Activated CD4-positive, alpha-beta memory T cell treated with anti-CD3 and anti-CD28 coated beads for 36 hours (primary cell): ENCODE results near the gene VWA2. TPM values are rescaled to one million over a fixed set of nuclear protein-coding genes. Genes with fewer than 3 reads are reported as not detected.

Experiments used
- CTCF ChIA-PET: fragments of 350-600 bp; sonication (Branson Sonifier 250); formaldehyde crosslinking; loops from one replicate; lab custom pipeline; 2021; ENCODE audit warnings: antibody characterized with exemption, inconsistent platforms; lab: Charles Lee
- POLR2A ChIA-PET: fragments of 350-600 bp; sonication (Branson Sonifier 250); formaldehyde crosslinking; loops from one replicate; lab custom pipeline; 2021; ENCODE audit warnings: antibody characterized with exemption; lab: Charles Lee
- DNase-seq: peaks from one replicate; pipeline ENCODE4 v3.0.0-alpha.2; 2020
- H3K27ac Mint-ChIP-seq: one replicate; pipeline ENCODE4 v1.8.0; 2021; ENCODE audit warnings: mixed read lengths
- H3K27me3 Mint-ChIP-seq: one replicate; pipeline ENCODE4 v1.8.0; 2021; ENCODE audit warnings: mixed read lengths
- H3K36me3 Mint-ChIP-seq: one replicate; pipeline ENCODE4 v1.8.0; 2021; ENCODE audit warnings: mixed read lengths
- H3K4me1 Mint-ChIP-seq: one replicate; pipeline ENCODE4 v1.8.0; 2021; ENCODE audit warnings: low read depth, mixed read lengths
- H3K4me3 Mint-ChIP-seq: one replicate; pipeline ENCODE4 v1.8.0; 2021; ENCODE audit warnings: mild to moderate bottlenecking, mixed read lengths
- H3K9me3 Mint-ChIP-seq: one replicate; pipeline ENCODE4 v1.8.0; 2021; ENCODE audit warnings: mixed read lengths
- intact Hi-C: fragments of 100-400 bp; cut with micrococcal nuclease; formaldehyde crosslinking; loops from one replicate; pipeline ENCODE4 v1.15.1; 2023
- total RNA-seq, 2 experiments: library from RNA; stranded (reverse); gene quantifications; one replicate each; pipeline ENCODE4 v1.2.3, GENCODE V29; 2021

Gene VWA2
- total RNA-seq, 2 experiments from 2014 or later: 0.07 TPM; not detected in 1

DNA sequence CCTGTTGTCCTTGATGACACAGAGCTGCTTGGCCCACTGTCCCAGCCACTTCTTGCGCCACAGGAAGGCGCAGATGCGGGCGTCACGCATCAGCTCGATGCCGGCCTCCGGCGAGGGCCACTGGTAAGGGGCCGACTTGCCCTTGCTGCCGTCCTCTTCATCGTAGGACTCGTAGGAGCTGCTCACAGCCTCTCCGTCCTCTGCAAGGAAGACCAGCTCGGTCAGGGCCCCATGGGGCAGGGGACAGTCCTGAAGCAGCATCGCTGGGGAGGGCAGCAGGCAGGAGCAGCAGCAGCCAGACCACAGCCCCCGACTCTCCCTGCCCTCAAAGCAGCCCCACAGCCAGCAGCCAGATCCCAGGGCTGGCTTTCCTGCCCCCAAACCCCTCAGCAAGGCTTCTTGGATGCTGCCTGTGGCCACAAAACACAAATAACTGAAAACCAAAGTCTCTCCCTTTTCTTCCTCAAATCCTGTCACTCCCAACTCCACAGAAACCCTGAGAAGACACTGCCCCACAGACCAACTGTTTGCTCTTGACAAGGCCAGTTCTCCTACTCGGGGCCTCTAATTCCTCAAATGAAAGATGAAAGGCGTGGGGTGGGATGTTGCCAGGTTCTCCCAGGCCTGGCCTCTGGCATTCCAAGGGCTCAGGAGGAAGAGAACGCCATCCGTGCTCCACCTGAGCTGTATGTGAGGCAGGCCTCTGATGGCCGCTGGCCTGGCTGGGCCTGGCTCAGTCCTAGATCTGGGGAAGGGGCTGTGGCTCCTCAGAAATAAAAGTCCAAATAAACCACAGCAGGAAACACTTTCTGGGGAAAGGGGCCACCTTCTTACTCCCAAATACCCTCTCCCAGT is 76.7 kb downstream of the VWA2 start:
- Mint-ChIP-seq H3K36me3 (no peaks in the 10 kb centered on the region), H3K27me3 (no peaks in the 10 kb centered on the region), H3K4me3 (no peak overlapping the region), H3K4me1 (no peaks in the 10 kb centered on the region), H3K9me3 (no peaks in the 10 kb centered on the region), H3K27ac (no peak overlapping the region)
- intact Hi-C loops: no loop called here
- ChIA-PET CTCF (no interaction called here), POLR2A (no interaction called here)
- no peak for DNase-seq

DNA sequence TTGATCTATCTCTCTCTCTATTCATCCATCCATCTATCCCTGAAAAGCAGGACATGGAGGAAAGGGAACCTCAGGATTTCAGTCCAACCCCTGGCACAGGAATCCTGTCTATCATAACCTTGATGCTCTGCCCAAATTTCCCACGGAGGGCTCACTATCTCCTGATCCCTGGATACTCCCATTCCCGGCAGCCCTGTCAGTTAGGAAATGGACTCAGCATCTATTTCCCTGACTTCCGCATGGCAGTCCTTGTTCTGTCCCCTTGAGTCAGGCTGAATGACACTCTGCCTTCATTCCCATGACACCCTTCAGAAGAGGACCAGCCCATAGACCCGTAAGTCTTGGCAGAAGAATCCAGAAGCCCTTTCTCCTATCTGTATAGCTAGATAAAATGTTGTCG is 77.7 kb downstream of the VWA2 start:
- ChIA-PET POLR2A (no interaction called here), CTCF (no interaction called here)
- no peaks in the 10 kb centered on the region for H3K4me1 Mint-ChIP-seq
- H3K4me3 Mint-ChIP-seq: no peak overlapping the region
- intact Hi-C loops: no loop called here
- no peak for DNase-seq
- H3K27ac Mint-ChIP-seq: no peak overlapping the region
- no peaks in the 10 kb centered on the region for H3K9me3 Mint-ChIP-seq
- no peaks in the 10 kb centered on the region for H3K36me3 Mint-ChIP-seq
- no peaks in the 10 kb centered on the region for H3K27me3 Mint-ChIP-seq

DNA sequence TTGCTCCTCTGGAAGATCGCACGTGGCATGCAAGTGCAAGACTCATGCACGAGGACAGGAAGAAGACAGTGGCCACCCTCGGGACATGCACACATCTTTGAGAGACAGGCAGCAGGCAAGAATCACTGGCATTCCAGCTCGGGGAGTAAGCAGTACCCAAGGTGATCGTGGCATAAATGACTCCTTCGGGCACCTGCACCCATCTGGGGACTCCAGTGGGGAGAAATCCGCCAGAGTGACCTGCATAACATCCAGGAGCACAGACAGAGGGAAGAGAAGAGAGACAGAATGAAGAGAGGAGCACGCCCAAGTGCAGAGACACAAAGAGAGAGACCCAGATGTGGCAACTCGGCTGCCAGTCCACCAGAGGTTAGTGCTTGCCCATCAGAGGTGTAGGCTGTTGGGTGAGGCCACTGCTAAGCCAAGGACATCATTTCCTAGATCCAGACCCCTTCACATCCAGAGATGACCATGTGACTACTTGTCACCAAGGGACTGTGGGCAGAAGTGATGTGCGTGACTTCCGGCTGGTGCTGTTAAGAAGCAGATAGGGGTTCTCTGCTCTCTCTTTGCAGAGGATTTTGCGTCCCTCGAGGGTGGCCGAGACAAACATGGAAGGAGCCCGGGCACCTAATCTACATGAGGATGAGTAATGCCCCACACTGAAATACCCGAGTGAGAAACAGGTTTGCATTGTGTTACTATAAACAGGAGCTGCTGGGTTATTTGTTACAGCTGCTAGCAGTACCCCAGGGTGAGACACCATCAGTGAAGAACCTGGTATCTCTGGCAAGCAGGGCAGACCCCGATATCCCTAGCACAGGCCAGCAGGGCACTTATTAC is 80.6 kb downstream of the VWA2 start:
- H3K36me3 Mint-ChIP-seq: no peaks in the 10 kb centered on the region
- H3K4me3 Mint-ChIP-seq: no peak overlapping the region

DNA sequence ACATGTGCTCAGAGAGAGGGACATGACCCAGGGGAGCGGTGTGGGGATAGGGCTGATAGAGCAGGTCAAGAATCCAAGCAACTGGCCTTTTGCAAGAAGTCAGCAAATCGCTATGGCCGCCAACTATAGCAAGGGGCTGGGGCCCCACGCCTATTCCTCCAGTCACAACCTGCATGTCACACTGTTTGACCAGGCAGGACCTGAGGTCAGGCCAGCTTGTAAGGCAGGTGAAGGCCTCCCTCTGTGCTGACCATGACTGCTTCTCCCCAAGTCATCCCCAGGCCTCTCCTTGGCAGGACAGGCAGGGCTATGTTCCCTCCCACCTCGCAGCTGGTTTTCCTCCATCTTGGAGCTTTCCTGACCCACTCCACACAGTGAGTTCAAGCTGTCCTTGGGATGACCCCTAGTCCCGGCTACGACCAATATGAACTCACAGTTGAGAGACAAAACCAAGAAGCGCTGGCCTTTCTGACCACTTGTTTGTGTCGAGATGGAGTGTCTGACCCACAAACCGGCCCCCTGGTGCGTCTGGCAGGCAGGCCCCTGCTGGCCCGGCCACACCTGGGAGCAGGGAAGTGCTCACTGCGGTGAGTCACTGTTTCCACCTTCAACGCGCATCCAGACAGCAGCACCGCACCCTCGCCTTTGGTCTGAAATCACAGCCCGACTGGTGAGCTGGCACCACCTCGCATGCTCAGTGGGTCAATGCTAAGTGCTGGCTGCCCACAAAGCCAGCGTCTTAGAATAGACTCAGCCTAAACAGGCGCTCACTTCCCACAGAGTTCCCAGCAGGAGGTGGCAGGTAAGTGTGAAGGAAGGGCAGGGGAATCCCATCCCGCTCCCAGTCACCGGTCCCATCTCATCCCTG is 81.4 kb downstream of the VWA2 start:
- Mint-ChIP-seq H3K27me3 (no peaks in the 10 kb centered on the region), H3K9me3 (no peaks in the 10 kb centered on the region), H3K4me1 (no peaks in the 10 kb centered on the region), H3K27ac (no peak overlapping the region), H3K4me3 (no peak overlapping the region), H3K36me3 (no peaks in the 10 kb centered on the region)
- no peak for DNase-seq
- intact Hi-C loops: no loop called here
- ChIA-PET POLR2A (no interaction called here), CTCF (no interaction called here)

More for the DNA sequence above, 80.6 kb downstream of the VWA2 start:
- DNase-seq: no peak
- Mint-ChIP-seq H3K27ac (no peak overlapping the region), H3K4me1 (no peaks in the 10 kb centered on the region), H3K27me3 (no peaks in the 10 kb centered on the region), H3K9me3 (no peaks in the 10 kb centered on the region)
- intact Hi-C loops: no loop called here
- ChIA-PET POLR2A (no interaction called here), CTCF (no interaction called here)

DNA sequence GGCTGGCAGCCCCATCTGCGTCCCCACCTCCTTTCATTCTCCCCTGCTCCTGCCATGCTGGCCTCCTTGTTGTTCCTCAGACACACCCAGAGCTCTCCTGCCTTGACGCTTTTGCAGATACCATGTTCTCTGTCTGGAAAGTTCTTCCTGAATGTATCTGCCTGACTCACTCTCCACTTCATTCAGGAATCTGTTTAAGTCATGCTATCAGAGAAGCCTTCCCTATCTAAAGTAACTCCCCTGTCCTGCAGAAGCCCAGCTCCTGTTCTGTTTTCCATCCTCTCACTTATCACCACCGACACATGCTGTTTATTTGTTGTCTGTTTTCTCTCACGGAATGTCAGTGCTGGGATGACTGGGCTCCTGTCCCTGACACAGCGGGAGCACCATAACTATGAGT is 83.3 kb downstream of the VWA2 start:
- intact Hi-C loops: no loop called here
- POLR2A ChIA-PET: no interaction called here
- CTCF ChIA-PET: no interaction called here
- Mint-ChIP-seq H3K27ac (no peak overlapping the region), H3K36me3 (no peaks in the 10 kb centered on the region), H3K9me3 (no peaks in the 10 kb centered on the region), H3K27me3 (no peaks in the 10 kb centered on the region), H3K4me3 (no peak overlapping the region), H3K4me1 (no peaks in the 10 kb centered on the region)
- DNase-seq: no peak

DNA sequence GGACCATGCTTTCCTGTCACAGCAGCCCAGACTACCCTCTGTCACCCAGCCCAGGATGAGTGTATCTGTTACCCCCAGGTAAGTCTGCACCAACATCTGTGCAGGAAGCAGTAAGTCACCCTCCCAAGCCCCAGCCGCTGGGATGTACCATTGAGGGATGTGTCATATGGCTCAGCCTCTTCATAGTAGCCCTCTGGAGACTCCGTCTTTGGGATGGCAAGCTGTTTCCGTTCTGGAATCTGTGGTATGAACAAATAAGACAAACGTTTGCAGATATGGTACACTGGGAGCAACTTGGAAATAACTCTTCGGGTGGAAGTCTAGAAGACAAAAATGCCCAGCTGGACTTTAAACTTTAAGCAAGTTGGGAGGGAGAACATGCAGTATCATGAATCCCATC is 84.0 kb downstream of the VWA2 start:
- no peak for DNase-seq
- no peak overlapping the region for H3K4me3 Mint-ChIP-seq
- POLR2A ChIA-PET: no interaction called here
- no peaks in the 10 kb centered on the region for H3K36me3 Mint-ChIP-seq
- CTCF ChIA-PET: no interaction called here
- H3K27ac Mint-ChIP-seq: no peak overlapping the region
- H3K4me1 Mint-ChIP-seq: no peaks in the 10 kb centered on the region
- intact Hi-C loops: no loop called here
- H3K9me3 Mint-ChIP-seq: no peaks in the 10 kb centered on the region
- H3K27me3 Mint-ChIP-seq: no peaks in the 10 kb centered on the region

DNA sequence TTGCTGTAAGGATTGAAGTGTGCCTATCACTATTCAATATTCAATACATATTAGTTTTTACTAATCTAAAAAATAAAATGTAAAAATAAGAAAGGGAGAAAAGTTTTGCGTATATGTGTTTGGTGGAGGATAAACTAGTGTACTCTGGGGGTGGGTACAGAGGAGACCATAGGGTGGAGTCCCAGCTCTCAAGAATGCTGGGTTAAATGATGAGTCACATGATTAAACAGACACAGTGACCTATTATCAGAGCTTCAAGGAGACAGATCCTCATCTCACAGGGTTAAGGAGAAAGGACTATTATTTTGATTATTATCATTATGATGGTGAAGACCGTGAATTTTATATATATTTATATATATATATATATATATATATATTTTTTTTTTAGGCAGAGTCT is 87.7 kb downstream of the VWA2 start:
- no peak overlapping the region for H3K27ac Mint-ChIP-seq
- intact Hi-C loops: no loop called here
- H3K9me3 Mint-ChIP-seq: no peaks in the 10 kb centered on the region
- ChIA-PET CTCF (interaction anchor here (5.2 kb wide), 1 partner anchor 23 kb away, joined by 19 read pairs; no protein-coding TSS in a partner anchor), POLR2A (no interaction called here)
- H3K4me3 Mint-ChIP-seq: no peak overlapping the region
- DNase-seq: no peak
- H3K27me3 Mint-ChIP-seq: no peaks in the 10 kb centered on the region
- no peaks in the 10 kb centered on the region for H3K36me3 Mint-ChIP-seq
- no peaks in the 10 kb centered on the region for H3K4me1 Mint-ChIP-seq

DNA sequence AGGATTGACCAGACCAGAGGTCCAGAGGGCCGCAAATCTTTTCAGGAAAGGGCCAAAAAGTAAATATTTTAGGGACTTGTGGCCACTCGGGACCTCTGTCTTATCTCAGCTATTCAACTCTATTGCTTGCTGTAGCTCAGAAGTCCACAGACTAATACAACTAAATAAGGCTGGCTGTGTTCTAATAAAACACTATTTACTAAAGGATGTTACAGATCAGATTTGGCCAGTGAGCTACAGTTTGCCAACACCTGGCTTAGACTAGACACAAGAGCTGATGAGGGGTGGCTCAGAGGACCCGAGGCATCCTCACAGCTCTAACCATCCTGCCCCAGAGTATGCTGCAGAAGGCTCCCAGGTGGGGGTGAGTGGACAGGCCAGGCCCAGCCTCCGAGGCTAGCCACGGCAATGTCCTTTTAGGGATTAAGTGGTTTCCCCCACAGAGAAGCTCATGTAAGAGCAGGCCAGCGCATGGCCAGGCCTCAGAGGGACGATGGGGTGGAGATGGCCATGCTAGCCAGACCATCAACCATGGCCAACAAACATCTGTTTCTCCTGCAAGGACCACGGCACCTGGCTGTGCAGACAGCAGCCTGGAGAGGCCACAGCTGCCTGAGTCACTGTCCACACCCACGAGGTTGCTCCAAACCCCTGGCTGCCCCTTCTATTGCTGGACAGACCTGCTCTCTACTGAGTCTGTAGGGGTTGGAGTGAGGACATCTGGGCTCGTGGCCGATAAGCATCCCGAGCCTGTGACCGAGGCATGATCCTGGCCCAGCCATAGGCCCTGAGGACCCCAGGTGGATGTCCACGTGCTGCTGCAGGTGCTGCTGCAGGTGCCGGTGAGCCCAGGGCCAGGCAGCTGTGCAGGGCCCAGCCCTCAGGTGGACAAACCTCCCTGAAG is 88.7 kb downstream of the VWA2 start:
- H3K27me3 Mint-ChIP-seq: no peaks in the 10 kb centered on the region
- POLR2A ChIA-PET: no interaction called here
- H3K4me3 Mint-ChIP-seq: no peak overlapping the region
- CTCF ChIA-PET: interaction anchor here (5.2 kb wide), 1 partner anchor 24 kb away, joined by 19 read pairs; no protein-coding TSS in a partner anchor
- intact Hi-C loops: no loop called here
- no peak overlapping the region for H3K27ac Mint-ChIP-seq
- DNase-seq: no peak
- H3K36me3 Mint-ChIP-seq: no peaks in the 10 kb centered on the region
- H3K9me3 Mint-ChIP-seq: no peaks in the 10 kb centered on the region
- H3K4me1 Mint-ChIP-seq: no peaks in the 10 kb centered on the region

DNA sequence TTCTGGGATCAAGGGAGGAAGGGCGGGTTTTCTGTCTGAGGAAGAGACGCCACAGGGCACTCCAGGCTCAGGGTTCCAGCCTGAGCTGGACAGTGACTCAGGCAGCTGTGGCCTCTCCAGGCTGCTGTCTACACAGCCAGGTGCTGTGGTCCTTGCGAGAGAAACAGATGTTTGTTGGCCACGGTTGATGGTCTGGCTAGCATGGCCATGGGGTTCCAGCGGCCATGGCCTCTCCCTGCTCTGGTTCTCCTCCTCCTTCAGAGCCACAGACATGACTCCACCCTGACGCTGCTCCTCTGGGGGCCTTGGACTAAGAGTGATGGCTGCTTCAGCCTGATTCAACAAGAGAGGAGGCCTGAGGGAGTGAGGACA is 89.4 kb downstream of the VWA2 start:
- H3K4me1 Mint-ChIP-seq: no peaks in the 10 kb centered on the region
- no peaks in the 10 kb centered on the region for H3K36me3 Mint-ChIP-seq
- H3K27me3 Mint-ChIP-seq: no peaks in the 10 kb centered on the region
- intact Hi-C loops: no loop called here
- no peak for DNase-seq
- no peaks in the 10 kb centered on the region for H3K9me3 Mint-ChIP-seq
- CTCF ChIA-PET: interaction anchor here (5.2 kb wide), 1 partner anchor 24 kb away, joined by 19 read pairs; no protein-coding TSS in a partner anchor
- H3K4me3 Mint-ChIP-seq: no peak overlapping the region
- POLR2A ChIA-PET: no interaction called here
- no peak overlapping the region for H3K27ac Mint-ChIP-seq

DNA sequence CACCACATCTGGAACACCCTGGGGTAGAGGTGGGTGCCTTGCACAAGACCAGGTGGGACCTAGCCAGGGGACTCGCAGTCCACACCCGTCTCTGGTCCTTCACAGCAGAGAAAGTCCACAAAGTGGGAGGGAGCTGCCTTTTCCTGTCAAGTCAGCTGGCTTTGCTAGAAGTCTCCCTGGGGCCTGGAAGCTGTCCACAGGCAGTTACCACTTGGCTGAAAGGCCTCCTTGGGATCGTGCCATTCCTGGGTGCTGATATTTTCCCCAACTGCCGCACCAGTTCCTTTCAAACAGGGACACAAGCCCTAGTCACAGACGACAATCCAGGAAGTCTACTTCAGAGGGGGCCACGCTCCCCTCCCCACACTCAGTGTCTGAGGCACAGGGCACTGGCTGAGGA is 89.8 kb downstream of the VWA2 start:
- no peak overlapping the region for H3K4me3 Mint-ChIP-seq
- no peaks in the 10 kb centered on the region for H3K36me3 Mint-ChIP-seq
- no peak for DNase-seq
- CTCF ChIA-PET: no interaction called here
- no peak overlapping the region for H3K27ac Mint-ChIP-seq
- no peaks in the 10 kb centered on the region for H3K4me1 Mint-ChIP-seq
- no peaks in the 10 kb centered on the region for H3K9me3 Mint-ChIP-seq
- intact Hi-C loops: no loop called here
- POLR2A ChIA-PET: no interaction called here
- no peaks in the 10 kb centered on the region for H3K27me3 Mint-ChIP-seq

DNA sequence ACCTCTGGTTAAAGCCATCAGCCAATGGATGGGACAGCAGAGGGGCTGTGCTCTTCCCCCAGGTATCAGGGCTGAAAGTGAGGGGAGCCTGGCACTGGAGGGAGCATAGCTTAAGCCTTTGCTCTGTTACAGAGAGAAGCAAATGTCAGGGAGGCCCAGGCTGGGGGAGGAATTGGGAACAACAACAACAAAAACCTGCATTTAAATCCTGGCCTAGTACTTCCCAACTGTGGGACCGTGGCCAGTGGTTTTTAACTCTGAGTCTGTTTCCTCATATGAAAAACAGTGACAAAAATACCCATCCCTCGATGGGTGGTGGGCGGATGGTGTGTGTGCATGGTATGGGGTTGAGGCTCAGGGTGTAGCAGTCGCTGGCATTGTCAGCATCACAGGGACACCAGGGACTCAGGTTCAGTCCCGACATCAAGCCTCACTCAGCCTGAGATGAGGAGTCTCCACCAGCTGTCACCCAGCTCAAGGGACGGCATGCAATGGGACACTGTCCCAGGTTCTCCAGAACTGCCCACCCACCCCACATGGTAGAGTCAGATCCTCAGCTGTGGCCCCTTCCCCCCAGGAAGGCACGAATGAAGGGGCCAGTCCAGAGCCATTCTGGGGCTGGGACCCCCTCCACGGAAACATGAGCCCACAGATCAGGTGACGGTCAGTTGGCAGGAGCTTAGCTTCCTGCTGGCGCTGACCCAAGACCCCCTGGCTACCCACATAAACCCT is 90.7 kb downstream of the VWA2 start:
- H3K27me3 Mint-ChIP-seq: peaks cover under 1% of the 10 kb centered on the region
- no peak for DNase-seq
- H3K36me3 Mint-ChIP-seq: no peaks in the 10 kb centered on the region
- no peaks in the 10 kb centered on the region for H3K4me1 Mint-ChIP-seq
- no peak overlapping the region for H3K4me3 Mint-ChIP-seq
- intact Hi-C loops: no loop called here
- H3K27ac Mint-ChIP-seq: no peak overlapping the region
- ChIA-PET CTCF (no interaction called here), POLR2A (no interaction called here)
- H3K9me3 Mint-ChIP-seq: no peaks in the 10 kb centered on the region
